ENCODE data around the gene ESF1. TPM values are rescaled to one million over a fixed set of nuclear protein-coding genes. Genes with fewer than 3 reads are reported as not detected.

Gene ESF1
- total and polyA plus RNA-seq, 9 of the 15 experiments (the other 6 are each of a cell fraction or from before 2014, with no cell fraction given) = 7.0 to 30.4 (median 18.6) TPM

DNA sequence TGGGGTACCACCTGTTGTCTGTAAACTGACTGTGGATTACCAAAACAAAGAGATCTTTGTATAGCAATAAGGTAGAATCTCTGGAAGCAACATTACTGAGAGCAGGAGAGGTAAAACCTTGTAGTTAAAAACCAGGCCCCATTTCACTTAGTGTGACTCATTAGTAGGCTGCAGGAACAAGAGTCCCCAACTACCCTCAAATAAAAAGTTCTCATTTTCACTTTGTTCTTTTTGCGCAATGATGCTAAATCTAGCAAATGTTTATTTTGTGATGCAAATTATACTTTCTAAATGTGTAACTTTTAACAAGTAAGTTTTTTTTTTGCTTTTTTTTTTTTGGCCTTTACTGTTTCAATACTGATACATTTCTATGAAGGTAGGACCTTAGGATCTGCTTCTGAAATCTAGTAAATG is 67.1 kb downstream of the ESF1 start:
- FAIRE-seq (no peak), DNase-seq (ENCODE audit: extremely low read depth in 1 of 4, low spot score in 3 of 4) (no peak), ATAC-seq (no peak)
- BruUV-seq (replicated peaks) = no TSS peak
- H3K4me3 ChIP-seq = no peak overlapping the region
- H4K20me1 ChIP-seq (replicated peaks; ENCODE audit: control insufficient read depth, insufficient read depth, low read length) = no peaks in the 10 kb centered on the region
- no peak overlapping the region for H3K4me2 ChIP-seq (ENCODE audit: insufficient read depth, low read length)
- WGBS (ENCODE audit: insufficient coverage, low coverage, missing lambda C conversion rate) = 100% methylated on average over 1 of the region's 1 CpG
- no peaks in the 10 kb centered on the region for H3K9me3 ChIP-seq (replicated peaks; ENCODE audit: control insufficient read depth, insufficient read depth, low read depth, low read length)
- TF ChIP-seq ZNF79 (CRISPR knock-in tag; IDR thresholded peaks at IDR 0.05; ENCODE audit: low read depth) (no peak), RFX1 (IDR thresholded peaks at IDR 0.05) (no peak), SP1 (CRISPR knock-in tag; IDR thresholded peaks at IDR 0.05) (no peak), ZNF444 (CRISPR knock-in tag; IDR thresholded peaks at IDR 0.05) (no peak), HNRNPLL (IDR thresholded peaks at IDR 0.05; ENCODE audit: low read depth, low read length, poor library complexity, severe bottlenecking) (no peak), SIRT6 (IDR thresholded peaks at IDR 0.05; ENCODE audit: low read depth, low read length) (no peak), KDM5B (IDR thresholded peaks at IDR 0.05; ENCODE audit: insufficient replicate concordance, low read depth, low read length) (no peak), RBBP5 (IDR thresholded peaks at IDR 0.05; ENCODE audit: borderline replicate concordance, insufficient read depth, low read length, poor library complexity, severe bottlenecking) (no peak), ELF4 (CRISPR knock-in tag; IDR thresholded peaks at IDR 0.05) (no peak), ZNF274 (IDR thresholded peaks at IDR 0.05; ENCODE audit: borderline replicate concordance, low read depth, low read length) (no peak), ADNP (tag; IDR thresholded peaks at IDR 0.05) (no peak), NONO (IDR thresholded peaks at IDR 0.05; ENCODE audit: low read depth in 2 of 2, low read length in 1 of 2) (no peak), RBM22 (IDR thresholded peaks at IDR 0.05; ENCODE audit: low read depth, low read length, poor library complexity, severe bottlenecking) (no peak), U2AF1 (optimal IDR thresholded peaks at IDR 0.05; ENCODE audit: low read depth, low read length) (no peak), ZNF668 (CRISPR knock-in tag; IDR thresholded peaks at IDR 0.05) (no peak), ZNF217 (CRISPR knock-in tag; IDR thresholded peaks at IDR 0.05) (no peak)
- TF ChIP-seq, protein P1, sequence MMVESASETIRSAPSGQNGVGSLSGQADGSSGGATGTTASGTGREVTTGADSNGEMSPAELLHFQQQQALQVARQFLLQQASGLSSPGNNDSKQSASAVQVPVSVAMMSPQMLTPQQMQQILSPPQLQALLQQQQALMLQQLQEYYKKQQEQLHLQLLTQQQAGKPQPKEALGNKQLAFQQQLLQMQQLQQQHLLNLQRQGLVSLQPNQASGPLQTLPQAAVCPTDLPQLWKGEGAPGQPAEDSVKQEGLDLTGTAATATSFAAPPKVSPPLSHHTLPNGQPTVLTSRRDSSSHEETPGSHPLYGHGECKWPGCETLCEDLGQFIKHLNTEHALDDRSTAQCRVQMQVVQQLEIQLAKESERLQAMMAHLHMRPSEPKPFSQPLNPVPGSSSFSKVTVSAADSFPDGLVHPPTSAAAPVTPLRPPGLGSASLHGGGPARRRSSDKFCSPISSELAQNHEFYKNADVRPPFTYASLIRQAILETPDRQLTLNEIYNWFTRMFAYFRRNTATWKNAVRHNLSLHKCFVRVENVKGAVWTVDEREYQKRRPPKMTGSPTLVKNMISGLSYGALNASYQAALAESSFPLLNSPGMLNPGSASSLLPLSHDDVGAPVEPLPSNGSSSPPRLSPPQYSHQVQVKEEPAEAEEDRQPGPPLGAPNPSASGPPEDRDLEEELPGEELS (CRISPR knock-in tag; IDR thresholded peaks at IDR 0.05; ENCODE audit: borderline replicate concordance) = no peak
- in situ Hi-C loops (cut with MboI) (no loop called here), intact Hi-C loops (cut with micrococcal nuclease) (no loop called here)
- POLR2A ChIA-PET = no interaction called here
- H3K79me2 ChIP-seq (ENCODE audit: control insufficient read depth, insufficient read depth, low read length) = no peaks in the 10 kb centered on the region
- H3K9ac ChIP-seq (ENCODE audit: insufficient read depth in 1 of 2, low read depth in 2 of 2, low read length in 2 of 2) = no peak overlapping the region
- H3K4me1 ChIP-seq (replicated peaks in 1 of 2; ENCODE audit: control insufficient read depth in 2 of 2, insufficient read depth in 2 of 2, low read length in 2 of 2) = no peaks in the 10 kb centered on the region
- no peak overlapping the region for H2AFZ ChIP-seq (ENCODE audit: low read depth, low read length)
- H3K9me1 ChIP-seq (ENCODE audit: control insufficient read depth, insufficient read depth, low read length) = no peaks in the 10 kb centered on the region
- CTCF ChIA-PET (ENCODE audit: low intra/inter-chr PET ratio) = no interaction called here
- H3K36me3 ChIP-seq (ENCODE audit: control insufficient read depth, insufficient read depth, low read length) = peaks cover 62% of the 10 kb centered on the region
- H3K27ac ChIP-seq (ENCODE audit: extremely low read depth, low read depth, low read length) = no peak overlapping the region
- no peaks in the 10 kb centered on the region for H3K27me3 ChIP-seq (ENCODE audit: control insufficient read depth in 2 of 2, insufficient read depth in 2 of 2, low read length in 2 of 2)

Data from K562 (cell line).